Osteocyte (in vitro differentiated cells): ENCODE data around the gene CACNA1C. TPM values are rescaled to one million over a fixed set of nuclear protein-coding genes. Genes with fewer than 3 reads are reported as not detected.

ENCODE experiments used
- DNase-seq: peaks from one replicate; pipeline ENCODE4 v3.0.0; 2021; ENCODE audit warnings: mixed read lengths; ENCODE audit not compliant: unreplicated experiment; ENCODE audit errors: extremely low spot score
- H3K27ac Mint-ChIP-seq: one replicate; pipeline ENCODE4 v1.8.0; 2021; ENCODE audit warnings: mild to moderate bottlenecking, mixed read lengths; ENCODE audit not compliant: unreplicated experiment
- H3K27me3 Mint-ChIP-seq: one replicate; pipeline ENCODE4 v1.8.0; 2021; ENCODE audit warnings: mixed read lengths; ENCODE audit not compliant: unreplicated experiment
- H3K36me3 Mint-ChIP-seq: one replicate; pipeline ENCODE4 v1.8.0; 2021; ENCODE audit warnings: mixed read lengths; ENCODE audit not compliant: unreplicated experiment
- H3K4me1 Mint-ChIP-seq: one replicate; pipeline ENCODE4 v1.8.0; 2021; ENCODE audit warnings: mixed read lengths; ENCODE audit not compliant: unreplicated experiment
- H3K4me3 Mint-ChIP-seq: one replicate; pipeline ENCODE4 v1.8.0; 2021; ENCODE audit warnings: mild to moderate bottlenecking, moderate library complexity, mixed read lengths; ENCODE audit not compliant: unreplicated experiment
- H3K9me3 Mint-ChIP-seq: one replicate; pipeline ENCODE4 v1.8.0; 2021; ENCODE audit warnings: mixed read lengths; ENCODE audit not compliant: unreplicated experiment
- total RNA-seq: library from RNA; stranded (reverse); gene quantifications from 2 replicates; pipeline ENCODE4 v1.2.1, GENCODE V29; 2021
- TF ChIP-seq, protein P1 (sequence below): fragments of 200-600 bp; sonication (generic); IDR thresholded peaks from 2 replicates; pipeline ENCODE4 v1.5.0; 2021; ENCODE audit warnings: antibody characterized with exemption, mild to moderate bottlenecking, moderate library complexity

Gene CACNA1C
- total RNA-seq, 1 donor from 2014 or later = 67.4 TPM

DNA sequence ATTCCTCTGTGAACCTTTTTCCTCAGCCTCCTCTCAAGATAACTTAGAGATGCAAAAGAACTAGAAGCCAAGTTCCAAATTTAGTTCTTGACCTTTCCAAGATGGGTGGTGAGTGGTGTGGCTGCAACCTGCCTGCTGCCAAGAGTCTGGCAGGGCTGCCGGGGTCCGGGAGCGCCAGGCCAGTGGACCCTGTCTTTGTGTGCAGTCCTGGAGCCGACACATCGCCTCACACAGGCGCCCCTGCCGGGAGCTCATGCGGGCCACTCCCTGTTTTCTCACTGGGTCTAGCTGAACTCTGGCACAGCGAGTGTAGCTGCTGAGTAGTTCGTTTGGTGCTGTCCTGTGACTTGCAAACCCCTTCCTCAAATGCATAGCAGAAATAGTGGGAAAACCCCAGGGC is 84.9 kb downstream of the CACNA1C start:
- TF ChIP-seq, protein P1, sequence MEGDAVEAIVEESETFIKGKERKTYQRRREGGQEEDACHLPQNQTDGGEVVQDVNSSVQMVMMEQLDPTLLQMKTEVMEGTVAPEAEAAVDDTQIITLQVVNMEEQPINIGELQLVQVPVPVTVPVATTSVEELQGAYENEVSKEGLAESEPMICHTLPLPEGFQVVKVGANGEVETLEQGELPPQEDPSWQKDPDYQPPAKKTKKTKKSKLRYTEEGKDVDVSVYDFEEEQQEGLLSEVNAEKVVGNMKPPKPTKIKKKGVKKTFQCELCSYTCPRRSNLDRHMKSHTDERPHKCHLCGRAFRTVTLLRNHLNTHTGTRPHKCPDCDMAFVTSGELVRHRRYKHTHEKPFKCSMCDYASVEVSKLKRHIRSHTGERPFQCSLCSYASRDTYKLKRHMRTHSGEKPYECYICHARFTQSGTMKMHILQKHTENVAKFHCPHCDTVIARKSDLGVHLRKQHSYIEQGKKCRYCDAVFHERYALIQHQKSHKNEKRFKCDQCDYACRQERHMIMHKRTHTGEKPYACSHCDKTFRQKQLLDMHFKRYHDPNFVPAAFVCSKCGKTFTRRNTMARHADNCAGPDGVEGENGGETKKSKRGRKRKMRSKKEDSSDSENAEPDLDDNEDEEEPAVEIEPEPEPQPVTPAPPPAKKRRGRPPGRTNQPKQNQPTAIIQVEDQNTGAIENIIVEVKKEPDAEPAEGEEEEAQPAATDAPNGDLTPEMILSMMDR = no peak
- Mint-ChIP-seq H3K4me3 (no peak overlapping the region), H3K27me3 (no peaks in the 10 kb centered on the region), H3K36me3 (peaks cover 14% of the 10 kb centered on the region), H3K27ac (no peak overlapping the region), H3K4me1 (peaks cover 22% of the 10 kb centered on the region), H3K9me3 (no peaks in the 10 kb centered on the region)
- DNase-seq = no peak

DNA sequence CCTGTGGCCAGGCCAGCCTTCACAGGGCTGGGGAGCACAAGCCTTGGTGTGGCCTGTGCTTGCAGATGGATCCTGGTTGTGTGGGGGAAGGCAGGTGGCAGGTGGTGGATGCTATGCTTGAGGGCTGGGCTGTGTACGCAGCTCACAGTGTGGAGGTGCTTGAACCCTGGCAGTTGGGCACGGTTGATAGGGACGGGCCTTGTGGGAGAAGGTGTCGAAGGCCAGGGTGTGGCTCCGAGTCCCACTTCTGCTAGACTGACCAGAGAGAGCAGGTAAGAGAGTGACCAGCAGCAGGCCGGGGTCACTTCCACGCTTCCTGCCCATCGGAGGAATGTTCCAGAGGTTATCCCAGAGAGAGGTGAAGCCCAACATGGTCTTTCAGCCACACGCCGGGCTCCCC is 85.5 kb downstream of the CACNA1C start:
- H3K4me3 Mint-ChIP-seq = no peak overlapping the region
- H3K27ac Mint-ChIP-seq = no peak overlapping the region
- no peaks in the 10 kb centered on the region for H3K9me3 Mint-ChIP-seq
- H3K36me3 Mint-ChIP-seq = peaks cover 14% of the 10 kb centered on the region
- H3K4me1 Mint-ChIP-seq = peaks cover 23% of the 10 kb centered on the region
- H3K27me3 Mint-ChIP-seq = no peaks in the 10 kb centered on the region
- TF ChIP-seq, protein P1 = no peak
- DNase-seq = no peak

DNA sequence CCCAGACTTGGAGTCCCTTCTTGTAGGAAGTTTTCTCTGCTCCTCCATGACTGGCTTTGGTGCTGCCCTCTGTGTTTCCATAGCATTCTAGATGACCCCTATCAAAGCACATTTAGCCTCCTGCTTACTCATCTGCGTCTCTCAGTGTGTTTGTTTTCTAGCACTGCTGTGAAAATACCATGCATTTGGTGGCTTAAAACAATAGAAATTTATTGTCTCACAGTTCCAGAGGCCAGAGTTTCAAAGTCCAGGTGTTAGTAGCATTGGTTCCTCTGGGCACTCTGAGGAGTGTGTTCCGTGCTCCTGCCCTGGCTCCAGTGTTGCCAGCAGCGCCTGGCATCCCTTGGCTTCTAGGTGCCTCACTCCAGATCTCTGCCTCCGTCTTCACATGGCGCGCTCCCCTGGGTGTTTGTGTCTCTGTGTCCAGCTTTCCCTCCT is 86.1 kb downstream of the CACNA1C start:
- TF ChIP-seq, protein P1 = no peak
- no peak overlapping the region for H3K27ac Mint-ChIP-seq
- no peak overlapping the region for H3K4me3 Mint-ChIP-seq
- DNase-seq = no peak
- H3K9me3 Mint-ChIP-seq = no peaks in the 10 kb centered on the region
- peaks cover 24% of the 10 kb centered on the region for H3K4me1 Mint-ChIP-seq
- no peaks in the 10 kb centered on the region for H3K27me3 Mint-ChIP-seq
- H3K36me3 Mint-ChIP-seq = peaks cover 16% of the 10 kb centered on the region

DNA sequence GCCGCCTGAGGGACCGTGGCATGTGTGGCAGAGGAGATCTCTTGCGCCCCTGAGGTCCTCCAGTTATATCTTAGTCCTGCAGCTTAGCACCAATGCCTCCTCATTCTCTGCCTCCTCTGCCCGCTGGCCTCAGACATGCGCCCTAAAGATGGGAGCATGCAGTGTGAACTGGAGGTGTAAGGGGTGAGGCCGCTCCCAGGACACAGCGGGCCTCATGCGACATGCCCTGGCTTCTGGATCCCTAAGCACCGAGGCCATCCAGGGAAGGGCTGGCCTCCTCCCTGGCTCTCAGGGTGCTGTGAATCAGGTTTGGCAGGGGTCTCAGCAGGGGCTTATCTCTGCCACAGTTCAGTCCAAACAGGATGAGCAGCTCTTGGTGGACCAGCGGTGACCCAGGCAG is 86.9 kb downstream of the CACNA1C start:
- TF ChIP-seq, protein P1 = no peak
- Mint-ChIP-seq H3K36me3 (peaks cover 19% of the 10 kb centered on the region), H3K4me3 (no peak overlapping the region), H3K9me3 (no peaks in the 10 kb centered on the region), H3K4me1 (peaks cover 32% of the 10 kb centered on the region), H3K27me3 (no peaks in the 10 kb centered on the region), H3K27ac (no peak overlapping the region)
- no peak for DNase-seq

DNA sequence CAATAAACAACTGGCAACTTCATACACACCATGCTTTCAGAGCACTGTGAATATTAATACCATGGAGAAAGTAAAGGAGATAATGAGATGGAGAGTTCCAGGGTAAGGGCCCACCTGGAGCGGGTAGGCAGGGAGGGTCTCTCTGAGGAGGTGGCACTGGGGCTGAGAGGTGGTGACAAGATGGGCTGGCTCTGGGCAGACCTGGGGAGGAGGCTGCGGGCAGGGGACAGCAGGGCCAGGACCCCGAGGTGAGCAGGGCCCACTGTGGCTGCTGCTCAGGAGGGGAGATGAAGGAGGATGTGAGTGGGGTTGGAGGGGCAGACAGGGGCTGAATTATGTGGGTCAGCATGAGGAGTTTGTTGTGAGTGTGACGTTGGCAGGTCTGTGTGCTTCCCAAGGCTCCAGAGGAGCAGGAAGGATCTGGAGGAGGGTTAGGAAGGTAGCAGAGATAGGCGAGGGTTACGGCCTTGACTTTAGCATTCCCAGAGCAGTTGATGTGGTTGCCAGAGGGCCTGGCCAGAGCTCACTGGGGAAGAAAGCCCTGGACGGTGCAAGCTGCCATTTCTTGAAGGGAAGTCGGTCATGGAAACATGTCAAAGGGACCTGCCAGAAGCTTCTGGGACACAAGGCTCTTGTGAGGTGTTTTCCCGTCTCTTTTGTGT is 88.2 kb downstream of the CACNA1C start:
- H3K27me3 Mint-ChIP-seq = no peaks in the 10 kb centered on the region
- no peak for DNase-seq
- TF ChIP-seq, protein P1 = no peak
- peaks cover 44% of the 10 kb centered on the region for H3K4me1 Mint-ChIP-seq
- peaks cover 18% of the 10 kb centered on the region for H3K36me3 Mint-ChIP-seq
- H3K9me3 Mint-ChIP-seq = no peaks in the 10 kb centered on the region
- no peak overlapping the region for H3K4me3 Mint-ChIP-seq
- H3K27ac Mint-ChIP-seq = no peak overlapping the region
